ENCODE data around the gene P4HA1.

Gene P4HA1

DNA sequence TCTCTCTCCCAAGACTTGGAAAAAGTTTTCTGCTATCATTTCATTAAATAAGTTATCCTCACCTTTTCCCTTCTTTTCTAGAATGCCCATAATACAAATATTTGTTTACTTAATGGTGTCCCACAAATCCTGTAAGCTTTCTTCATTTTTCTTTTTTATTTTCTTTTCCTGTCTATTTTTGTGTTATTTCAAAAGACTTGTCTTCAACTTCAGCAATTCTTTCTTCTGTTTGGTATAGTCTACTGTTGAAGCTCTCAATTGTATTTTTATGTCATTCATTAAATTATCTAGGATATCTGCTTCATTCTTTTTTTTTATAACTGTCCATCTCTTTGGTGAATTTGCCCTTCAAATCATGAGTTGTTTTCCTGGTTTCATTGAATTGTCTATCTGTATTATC, 117.0 kb downstream of the P4HA1 start:
- DNase-seq (ENCODE audit: low read depth) = no peak

DNA sequence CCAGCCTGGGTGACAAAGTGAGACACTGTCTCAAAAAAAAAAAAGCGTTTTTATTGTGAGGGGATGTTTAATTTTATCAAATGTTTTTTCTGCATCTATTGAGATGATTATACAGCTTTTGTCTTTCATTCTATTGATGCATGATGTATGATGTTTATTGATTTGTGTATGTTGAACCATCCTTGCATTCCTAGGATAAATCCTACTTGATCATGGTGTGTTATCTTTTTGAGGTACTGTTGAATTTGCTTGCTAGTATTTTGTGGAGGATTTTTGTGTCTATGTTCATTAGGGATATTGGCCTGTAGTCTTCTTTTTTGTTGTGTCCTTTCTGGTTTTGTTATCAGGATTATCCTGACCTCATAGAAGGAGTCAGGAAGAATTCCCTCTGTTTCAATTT, 119.8 kb downstream of the P4HA1 start:
- DNase-seq (ENCODE audit: low read depth) = no peak
